HG03045 (cell line): ENCODE results near the gene OPRM1.
"Not testable (repeated sequence)": the region's sequence is repeated elsewhere in the genome, so short reads cannot be mapped to it uniquely, and the experiment has no call there.

ENCODE experiments used
- ATAC-seq: cut with Tn5 transposase; IDR thresholded peaks from one replicate; pipeline ENCODE4 v1.9.1; 2021; ENCODE audit warnings: mild to moderate bottlenecking, moderate library complexity; ENCODE audit not compliant: unreplicated experiment

Gene OPRM1

GRCh38 chr6:154039231-154039842, at the start of gene OPRM1:
Gene OPRM1 (plus strand): TSS chr6:154039240. CDS start chr6:154039545, 305 bp downstream.
- no peak for ATAC-seq

GRCh38 chr6:153989989-153990388, 49.1 kb upstream of the OPRM1 start:
- ATAC-seq: no peak

DNA sequence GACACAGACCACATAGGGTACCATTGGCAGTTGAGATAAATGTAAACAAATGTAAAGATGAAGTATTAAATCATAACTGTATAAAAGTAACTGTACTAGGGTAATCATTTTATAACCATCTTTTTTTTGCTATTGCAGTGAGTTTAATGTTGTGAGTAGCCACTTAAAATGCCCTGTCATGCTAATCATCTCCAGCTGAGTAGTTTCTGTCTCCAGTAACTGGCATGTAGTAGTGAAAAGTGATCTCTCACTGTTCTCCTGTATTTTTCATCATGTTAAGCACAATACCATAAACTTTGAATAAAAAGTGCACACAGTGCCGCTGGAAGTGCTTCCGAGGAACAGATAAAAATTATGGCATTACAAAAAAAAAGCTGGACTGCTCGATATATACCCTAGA, 45.0 kb upstream of the OPRM1 start:
- ATAC-seq: no peak

DNA sequence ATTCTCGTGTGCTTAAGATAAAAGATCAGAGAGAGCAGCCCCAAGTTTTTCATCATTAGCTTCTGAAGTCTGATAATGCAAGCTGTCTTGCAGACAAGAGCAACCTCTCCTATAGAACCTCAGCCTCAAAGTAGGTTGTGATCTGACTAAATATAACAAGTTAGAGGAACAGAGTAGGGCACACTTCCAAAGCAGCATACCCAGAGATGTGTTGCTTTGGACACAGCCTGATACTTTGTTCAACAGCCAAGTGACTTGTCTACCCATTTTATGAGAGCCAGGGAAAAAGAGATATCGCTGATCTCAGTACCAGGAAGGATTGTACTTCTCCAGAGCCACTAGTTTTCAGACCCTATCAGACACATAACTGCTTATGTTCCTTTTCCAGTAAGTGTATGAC, 44.2 kb upstream of the OPRM1 start:
- ATAC-seq: no peak

GRCh38 chr6:153997221-153997620, 41.8 kb upstream of the OPRM1 start:
- no peak for ATAC-seq

DNA sequence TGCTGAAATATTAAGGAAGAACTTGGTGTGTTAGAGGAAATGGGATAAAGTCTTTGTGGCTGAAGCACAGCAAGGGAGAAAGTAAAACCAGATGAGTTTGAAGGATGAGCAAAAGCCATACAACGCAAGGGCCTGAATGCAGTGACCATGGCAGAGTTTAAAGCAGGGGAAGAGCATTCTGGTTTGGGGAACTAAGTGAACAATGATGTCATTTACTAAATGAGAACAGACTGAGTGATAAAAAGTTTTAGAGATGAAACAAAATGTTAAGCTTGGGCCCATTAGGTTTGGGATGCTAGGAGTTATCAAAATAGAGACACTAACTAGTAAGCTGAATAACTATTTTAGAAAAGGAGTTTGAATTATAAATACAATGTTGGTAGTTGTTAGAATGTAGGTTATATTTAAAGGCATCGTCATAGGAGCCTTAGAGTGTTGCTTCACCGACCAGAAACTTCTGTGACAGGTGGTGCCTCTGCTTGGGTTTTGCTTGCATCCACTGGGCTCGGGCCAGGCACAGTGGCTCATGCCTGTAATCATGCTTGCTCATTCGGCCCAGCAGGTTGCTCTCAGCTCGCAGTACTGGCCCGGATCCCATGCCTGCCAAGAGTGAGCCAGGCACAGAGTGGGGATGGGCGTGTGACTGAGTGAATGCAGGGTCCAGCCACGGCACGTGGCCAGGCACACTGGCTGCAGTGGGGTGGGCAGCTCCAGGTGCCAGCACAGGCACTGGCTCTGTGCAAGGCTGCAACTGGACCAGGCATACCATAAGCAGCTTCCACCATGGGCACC, 37.4 kb upstream of the OPRM1 start:
- ATAC-seq: no peak

DNA sequence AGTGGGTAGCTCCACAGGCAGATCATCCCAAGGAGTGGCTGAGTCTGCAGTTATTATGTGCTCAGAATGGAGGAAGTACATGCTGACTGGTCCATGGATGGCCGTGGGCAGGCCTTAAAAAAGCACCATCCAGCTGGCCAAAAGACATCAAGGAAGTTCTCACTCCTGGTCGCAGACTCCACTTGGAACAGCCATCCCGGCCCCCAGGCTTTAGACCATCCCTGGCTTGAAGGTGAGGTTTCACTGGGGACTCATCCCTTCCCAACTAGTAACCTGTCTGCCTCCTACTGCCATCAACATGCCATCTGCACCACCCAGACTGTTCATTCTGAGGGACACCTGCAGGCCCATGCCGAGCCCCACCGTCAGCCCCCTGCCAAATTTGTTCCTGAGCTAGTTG, 36.1 kb upstream of the OPRM1 start:
- no peak for ATAC-seq

GRCh38 chr6:154010371-154010770, 28.7 kb upstream of the OPRM1 start:
- ATAC-seq: no peak

- no peak for ATAC-seq
Observed at GRCh38 chr6:154012852-154013251, 26.2 kb upstream of the OPRM1 start.

GRCh38 chr6:154017786-154018185, 21.3 kb upstream of the OPRM1 start:
- no peak for ATAC-seq

- ATAC-seq: no peak
Observed at GRCh38 chr6:154030646-154031045, 8.4 kb upstream of the OPRM1 start.

DNA sequence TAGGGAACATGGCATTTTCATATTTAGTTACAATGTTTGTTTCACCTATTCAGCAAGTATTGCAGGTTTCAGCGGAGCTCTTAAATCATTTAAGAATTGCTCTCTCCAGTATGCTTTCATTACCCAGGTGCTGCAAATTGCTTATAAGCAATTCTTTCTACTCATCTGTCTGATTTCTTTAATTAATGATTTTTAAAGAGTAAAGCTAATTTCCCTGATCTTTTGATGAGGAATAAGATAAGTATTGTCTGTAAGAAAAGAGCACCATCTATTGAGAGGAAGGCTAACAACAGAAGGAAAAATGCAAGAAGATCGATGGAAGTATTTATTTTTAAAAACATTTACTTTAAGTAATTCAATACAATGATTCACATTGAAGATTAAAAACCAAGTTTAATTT, 2.0 kb downstream of the OPRM1 start:
- ATAC-seq: no peak

DNA sequence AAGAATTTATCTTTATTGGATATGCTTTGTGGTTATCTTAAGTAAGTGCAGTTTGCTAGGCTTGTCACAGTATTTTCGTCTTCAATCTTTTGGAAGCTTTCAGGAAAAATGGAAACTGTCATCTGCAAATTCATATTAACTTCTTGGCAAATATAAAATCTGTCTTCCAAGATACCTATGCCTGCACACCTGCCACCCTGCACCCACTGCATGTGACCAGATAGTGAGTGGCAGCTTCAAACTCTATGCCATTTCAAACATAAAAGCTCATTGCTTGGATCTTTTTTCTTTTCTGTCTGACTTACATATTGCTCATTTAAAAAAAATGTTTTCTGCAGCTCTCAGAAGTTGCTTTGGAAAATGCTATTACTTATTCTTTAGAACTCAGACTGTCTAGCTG, 14.1 kb downstream of the OPRM1 start:
- ATAC-seq: no peak

GRCh38 chr6:154056536-154056935, 17.5 kb downstream of the OPRM1 start:
- no peak for ATAC-seq

GRCh38 chr6:154057098-154057497, 18.1 kb downstream of the OPRM1 start:
- ATAC-seq: no peak

DNA sequence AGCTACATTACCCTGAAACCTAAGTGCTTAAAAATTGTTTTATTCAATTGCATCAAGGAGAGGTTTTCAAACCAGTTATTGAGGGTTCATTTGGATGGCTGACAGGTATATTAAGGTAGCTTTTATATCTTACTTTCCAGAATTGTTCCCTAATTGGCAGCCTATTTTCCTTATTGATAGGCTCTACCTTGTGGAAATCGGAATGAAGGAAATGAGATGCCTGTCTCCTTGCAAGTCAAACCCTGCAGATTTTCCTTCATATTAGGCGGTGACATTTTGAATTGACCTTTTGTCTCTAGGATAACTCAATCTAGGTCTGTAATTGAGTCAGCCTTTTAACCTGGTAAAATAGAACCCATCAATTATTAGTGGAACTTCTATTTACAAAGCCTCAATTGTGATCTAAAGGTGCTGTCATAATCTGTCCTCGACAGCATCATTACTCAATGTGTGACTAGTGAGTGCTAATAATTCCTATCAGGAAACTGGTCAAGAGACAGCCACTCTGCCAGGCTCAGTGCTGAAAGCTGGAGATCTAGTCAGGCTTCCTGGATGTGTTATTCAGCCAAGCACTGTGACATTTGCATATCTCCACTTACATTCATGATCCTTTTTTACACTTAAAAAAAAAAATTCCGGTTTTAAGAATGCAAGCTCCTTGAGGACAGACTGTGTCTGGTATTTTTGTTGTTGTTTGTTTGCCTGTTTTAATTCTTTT, 20.1 kb downstream of the OPRM1 start:
- no peak for ATAC-seq

- no peak for ATAC-seq
Observed at GRCh38 chr6:154060076-154060475, 21.0 kb downstream of the OPRM1 start.

DNA sequence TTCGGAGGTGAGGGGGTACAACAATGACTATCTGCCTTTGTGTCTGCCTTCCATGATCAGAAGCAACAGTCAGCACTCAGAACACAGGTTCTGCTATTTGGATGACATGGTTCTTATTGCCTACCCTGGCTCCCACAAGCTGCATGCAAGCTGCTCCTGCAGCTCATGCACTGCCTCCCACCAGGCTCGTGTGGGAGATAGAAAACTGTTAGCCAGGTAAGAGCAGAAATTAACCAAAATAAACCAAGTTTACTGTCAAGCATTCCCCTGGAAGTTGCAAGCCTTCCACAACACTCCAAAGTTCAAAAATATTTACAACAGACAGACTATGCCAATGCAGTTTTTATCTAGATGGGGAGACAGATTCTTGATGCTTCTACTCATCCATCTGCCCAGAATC, 31.0 kb downstream of the OPRM1 start:
- no peak for ATAC-seq

DNA sequence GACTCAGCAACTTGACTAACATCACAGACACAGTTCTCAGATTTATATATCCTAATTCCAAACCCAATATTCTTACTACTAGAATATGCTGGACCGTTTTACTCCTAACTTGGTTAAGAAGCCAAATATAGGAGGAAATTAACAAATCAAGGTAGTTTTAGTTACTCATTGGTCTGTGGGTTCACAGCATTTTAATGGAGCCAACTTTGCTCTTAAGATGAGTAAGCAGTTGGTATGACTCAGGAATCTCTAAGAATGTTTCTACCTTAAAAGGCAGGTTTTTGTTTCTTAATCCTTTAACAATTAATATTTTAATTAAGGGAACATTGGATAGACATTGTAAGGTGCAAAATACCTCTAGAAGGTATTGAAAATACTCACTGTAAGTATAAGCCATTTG, 31.6 kb downstream of the OPRM1 start:
- no peak for ATAC-seq

GRCh38 chr6:154071236-154071635, 32.2 kb downstream of the OPRM1 start:
- ATAC-seq: no peak

DNA sequence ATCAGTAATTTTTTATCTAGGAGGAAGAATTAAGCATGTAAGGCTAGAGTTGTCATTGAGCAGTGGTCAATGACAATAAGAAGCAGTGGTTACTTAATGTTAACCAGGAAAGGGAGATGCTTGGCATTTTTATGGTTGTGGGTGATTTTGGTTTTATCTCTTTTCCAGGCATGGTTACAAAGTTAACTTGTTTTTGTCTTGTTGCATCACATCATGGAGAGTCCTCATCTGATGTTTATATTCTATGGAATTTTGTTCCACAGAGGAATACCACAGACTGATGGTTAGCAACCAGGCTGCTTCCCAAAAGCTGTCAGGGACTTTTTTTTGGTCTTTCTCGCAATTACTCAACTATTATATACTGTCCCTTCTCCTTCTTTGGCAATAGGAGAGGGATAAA, 32.7 kb downstream of the OPRM1 start:
- ATAC-seq: no peak

GRCh38 chr6:154078596-154078995, 39.6 kb downstream of the OPRM1 start:
- not testable (repeated sequence) for ATAC-seq
